GM18498 (cell line): ENCODE measurements around the gene SCIN.
"Not testable (repeated sequence)": the region's sequence is repeated elsewhere in the genome, so short reads cannot be mapped to it uniquely, and the experiment has no call there.

Experiments
- ATAC-seq: cut with Tn5 transposase; IDR thresholded peaks from one replicate; pipeline ENCODE4 v1.9.1; 2021; ENCODE audit warnings: mild to moderate bottlenecking, moderate library complexity; ENCODE audit not compliant: unreplicated experiment

Gene SCIN

GRCh38 chr7:12570534-12571461, at the start of gene SCIN:
Gene SCIN, plus strand, starts transcription at chr7:12570720. Its CDS starts 67 bp downstream, at chr7:12570787.
- peak; percentile 39 for ATAC-seq

DNA sequence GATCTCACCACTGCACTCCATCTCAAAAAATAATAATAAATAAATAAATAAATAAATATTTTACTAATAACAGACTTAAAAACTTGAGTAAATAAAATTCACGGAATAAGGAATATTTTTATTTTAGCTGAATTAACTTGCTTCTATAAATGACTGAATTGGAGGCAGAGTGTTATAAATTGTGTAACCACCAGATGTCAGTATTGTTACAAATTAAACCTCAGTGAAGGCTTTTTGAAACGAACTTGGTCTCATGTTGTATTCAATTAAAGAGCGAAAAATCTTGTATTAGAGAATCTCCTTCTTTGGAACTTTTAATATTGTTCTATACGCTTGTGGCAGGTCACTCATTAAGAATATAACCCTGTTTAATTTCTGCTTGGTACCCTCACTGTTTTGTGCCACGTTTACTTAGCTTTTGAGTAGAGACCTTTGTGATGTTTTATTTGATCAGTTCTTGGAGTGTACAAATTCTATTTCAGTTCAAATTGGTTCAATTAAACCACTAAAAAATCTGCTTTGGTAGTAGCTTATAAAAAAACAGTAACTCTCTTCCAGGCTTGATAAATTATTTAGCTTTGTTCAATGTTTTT, 45.6 kb upstream of the SCIN start:
- peak; percentile 68 for ATAC-seq

- ATAC-seq = not testable (repeated sequence)
Observed at GRCh38 chr7:12526693-12527092, 43.8 kb upstream of the SCIN start.

DNA sequence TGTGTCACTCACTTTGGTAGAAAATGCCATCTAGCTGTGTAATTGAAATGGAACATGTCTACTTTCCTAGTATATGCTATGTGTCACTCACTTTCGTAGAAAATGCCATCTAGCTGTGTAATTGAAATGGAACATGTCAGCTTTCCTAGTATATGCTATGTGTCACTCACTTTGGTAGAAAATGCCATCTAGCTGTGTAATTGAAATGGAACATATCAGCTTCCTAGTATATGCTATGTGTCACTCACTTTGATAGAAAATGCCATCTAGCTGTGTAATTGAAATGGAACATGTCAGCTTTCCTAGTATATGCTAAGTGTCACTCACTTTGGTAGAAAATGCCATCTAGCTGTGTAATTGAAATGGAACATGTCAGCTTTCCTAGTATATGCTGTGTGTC, 42.9 kb upstream of the SCIN start:
- not testable (repeated sequence) for ATAC-seq

DNA sequence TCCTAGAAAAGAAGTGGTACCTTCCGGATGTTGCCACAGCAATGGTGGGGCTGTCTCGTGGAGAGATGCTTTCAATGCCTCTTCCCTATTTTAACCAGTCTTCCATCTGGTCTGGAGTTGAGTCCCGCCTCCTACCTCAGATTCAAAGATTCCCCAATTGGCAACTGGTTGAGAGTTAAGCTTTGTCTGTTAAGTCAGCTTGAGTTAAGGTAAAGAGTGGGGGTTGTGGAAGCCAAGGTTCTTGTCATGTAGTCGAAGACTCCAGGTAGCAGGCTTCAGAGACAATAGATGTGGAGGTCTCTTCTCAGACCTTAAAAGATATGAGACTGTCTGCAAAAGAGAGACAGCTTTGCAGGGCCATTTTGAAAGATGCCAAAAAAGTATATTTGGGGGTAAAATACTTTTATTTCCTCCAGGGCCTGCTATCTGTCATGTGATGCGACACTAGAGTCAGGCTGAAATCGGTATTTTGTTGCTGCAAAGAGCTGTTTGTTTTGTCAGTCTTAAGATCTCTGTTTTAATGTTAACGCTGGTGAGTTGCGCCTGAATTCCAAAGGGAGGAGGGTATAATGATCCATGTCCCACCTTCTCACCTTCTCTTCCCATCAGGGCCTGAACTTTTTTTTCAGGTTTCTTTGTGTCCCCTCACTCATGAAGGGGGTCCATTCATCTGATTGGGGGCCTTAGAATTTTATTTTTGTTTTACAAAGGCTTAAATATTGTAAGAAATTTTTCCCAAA, 40.4 kb upstream of the SCIN start:
- no peak for ATAC-seq

DNA sequence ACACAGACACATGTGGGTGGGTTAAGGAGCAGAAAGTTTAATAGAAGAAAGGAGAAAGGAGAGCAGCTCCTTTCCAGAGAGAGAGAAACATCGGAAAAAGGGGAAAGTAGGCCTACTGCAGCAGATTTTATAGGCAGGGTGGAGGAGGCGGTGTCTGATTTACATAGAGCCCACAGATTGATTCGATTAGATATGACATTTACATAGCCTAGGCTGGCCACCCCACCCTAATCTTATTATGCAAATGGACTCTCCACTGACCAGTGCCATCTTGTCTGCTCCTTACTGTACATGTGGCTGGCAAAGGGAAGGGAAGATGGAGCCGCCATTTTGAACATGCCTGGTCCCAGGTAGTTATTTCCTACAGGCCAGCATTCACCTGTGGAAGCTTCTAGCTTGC, 38.7 kb upstream of the SCIN start:
- ATAC-seq = no peak

- ATAC-seq = no peak
Observed at GRCh38 chr7:12534046-12534445, 36.5 kb upstream of the SCIN start.

DNA sequence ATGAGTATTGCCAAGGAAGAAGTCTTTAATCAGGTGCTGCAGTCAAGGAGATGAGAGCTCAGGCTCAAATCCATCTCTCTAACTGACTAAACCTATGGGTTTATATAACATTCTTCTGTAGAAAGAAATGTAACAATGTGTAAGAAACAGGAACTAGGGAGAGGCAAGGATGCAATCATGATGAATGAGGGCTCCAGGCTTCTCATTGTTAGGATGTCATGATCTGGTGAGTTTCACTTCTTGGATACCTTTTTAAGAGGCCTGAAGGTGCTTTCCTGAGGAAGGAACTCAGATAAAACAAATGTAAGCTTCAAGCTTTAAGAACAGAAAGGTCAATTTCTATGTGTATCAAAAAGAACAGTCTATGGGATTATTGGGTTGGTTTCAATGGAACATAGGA, 30.8 kb upstream of the SCIN start:
- ATAC-seq = no peak

GRCh38 chr7:12540850-12541249, 29.7 kb upstream of the SCIN start:
- no peak for ATAC-seq

DNA sequence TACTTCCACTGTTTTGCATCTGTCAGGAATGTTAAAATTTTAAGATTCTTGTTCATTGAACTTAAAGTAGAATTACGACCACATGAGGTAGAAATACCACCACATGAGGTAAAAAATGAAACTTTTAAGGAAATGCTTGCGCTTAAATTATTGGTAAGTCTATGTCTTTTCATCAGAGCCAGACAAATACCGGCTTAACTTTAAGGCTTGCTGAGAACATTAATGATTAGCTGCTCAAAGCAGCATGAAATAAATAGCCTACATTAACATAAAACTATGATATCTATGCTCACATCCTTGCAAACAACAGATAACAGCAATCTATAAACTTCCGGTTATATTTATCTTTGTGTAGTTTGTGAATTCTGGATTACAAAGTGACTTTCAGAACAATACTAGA, 26.9 kb upstream of the SCIN start:
- no peak for ATAC-seq

DNA sequence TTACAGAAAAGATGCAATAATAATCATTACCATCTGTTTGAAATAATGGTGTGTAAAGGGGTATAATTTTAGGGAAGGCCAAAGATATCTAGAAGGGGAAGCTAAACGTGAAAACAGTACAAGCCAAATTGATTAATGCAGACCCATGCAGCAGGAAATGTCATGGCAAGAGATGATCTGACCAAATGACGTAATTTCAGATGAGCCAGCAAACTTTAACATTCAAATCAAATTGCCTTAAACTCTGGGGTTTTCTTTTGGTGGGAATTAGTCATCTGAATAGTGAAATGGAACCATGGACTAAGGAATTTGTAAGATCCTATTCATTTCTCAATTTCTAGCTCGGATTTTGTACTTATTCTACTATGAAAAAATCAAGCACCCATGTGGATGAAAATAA, 21.4 kb upstream of the SCIN start:
- no peak for ATAC-seq

- no peak for ATAC-seq
Observed at GRCh38 chr7:12550956-12551355, 19.6 kb upstream of the SCIN start.

- no peak for ATAC-seq
Observed at GRCh38 chr7:12552876-12553275, 17.6 kb upstream of the SCIN start.

GRCh38 chr7:12553416-12553815, 17.1 kb upstream of the SCIN start:
- ATAC-seq = no peak

DNA sequence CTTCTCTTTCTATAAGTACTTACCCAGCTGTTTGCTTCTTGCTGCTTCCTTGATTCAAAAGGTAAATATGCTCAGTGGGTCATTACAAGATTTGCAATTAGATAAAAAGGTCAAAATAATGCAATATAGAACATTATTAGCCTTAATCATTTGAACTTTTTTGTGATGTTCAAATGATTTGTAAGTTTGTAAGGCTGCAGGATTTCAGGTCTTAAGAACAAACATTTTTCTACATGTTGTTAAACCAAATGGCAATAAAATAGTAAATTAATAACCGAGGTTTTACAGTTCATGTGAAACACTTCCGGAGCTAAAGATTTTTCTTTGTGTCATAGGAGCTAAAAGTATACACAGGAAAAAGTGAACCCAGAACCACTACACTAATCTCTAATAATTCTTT, 16.2 kb upstream of the SCIN start:
- no peak for ATAC-seq

DNA sequence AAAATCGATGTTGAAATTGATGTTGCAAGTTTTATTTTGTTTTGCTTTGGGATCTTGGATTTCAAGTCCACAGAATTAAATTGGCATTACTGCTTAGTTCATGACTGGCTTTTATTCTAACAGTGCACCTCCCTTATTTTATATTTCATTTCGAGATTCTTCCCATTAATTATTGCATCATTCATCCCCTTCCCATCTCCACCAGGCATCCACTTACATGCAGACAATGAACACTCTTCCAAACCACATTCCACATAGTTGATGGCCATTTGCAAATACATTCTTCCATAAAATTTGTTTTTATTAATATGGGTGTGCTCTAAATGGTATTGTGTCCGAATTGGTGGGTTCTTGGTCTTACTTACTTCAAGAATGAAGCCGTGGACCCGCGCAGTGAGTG, 15.6 kb upstream of the SCIN start:
- no peak for ATAC-seq

GRCh38 chr7:12555695-12556094, 14.8 kb upstream of the SCIN start:
- ATAC-seq = not testable (repeated sequence)

GRCh38 chr7:12556139-12556792, 14.3 kb upstream of the SCIN start:
- ATAC-seq = not testable (repeated sequence)

GRCh38 chr7:12557282-12557681, 13.2 kb upstream of the SCIN start:
- no peak for ATAC-seq

DNA sequence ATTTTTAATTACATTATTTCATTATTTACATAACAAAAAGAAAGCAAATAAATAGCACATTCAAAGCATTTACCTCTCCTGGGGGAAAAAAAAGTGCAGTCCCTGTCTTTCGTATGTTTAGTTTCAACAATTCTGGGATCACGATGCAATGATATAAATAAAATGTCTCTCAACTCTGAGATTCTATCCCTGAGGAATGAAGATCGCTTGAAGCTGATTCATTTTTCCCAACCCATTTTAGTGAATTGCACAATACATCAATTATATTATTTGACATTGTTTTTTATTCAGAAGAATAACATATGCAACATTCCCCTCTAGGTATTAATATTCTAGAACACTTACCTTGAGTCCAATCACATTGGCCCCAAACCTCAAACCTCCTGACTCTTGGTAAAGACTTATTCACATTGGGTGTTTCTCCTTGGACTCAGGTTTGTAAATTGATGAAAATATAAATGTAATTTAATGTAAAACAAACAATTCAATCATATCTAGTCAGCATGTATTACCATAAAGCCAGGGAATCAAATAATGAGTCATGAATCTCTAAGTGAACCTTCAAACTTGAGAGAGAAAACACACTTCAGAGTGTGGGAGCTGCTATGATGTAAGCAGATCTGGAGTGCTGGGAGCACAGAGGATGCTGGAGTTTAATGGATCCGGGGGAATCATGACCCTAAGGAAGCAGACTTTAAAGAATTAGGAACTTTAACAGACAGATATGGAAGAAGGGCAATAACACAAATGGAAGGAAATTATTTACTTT, 5.3 kb upstream of the SCIN start:
- no peak for ATAC-seq
